Duodenal mucosa (tissue), 2 donors: Measurements from ENCODE around the gene LCN12.

Experiments used
- H3K27ac ChIP-seq: one replicate; pipeline ENCODE4 v1.7.0; 2013; ENCODE audit warnings: low read depth, low read length
- H3K27me3 ChIP-seq, 2 donors: one replicate each; pipeline ENCODE4 v1.7.0; 2013; ENCODE audit warnings: low read length in 2 of 2, control low read depth in 1 of 2; ENCODE audit not compliant: insufficient read depth in 2 of 2, control insufficient read depth in 1 of 2
- H3K36me3 ChIP-seq, 2 donors: one replicate each; pipeline ENCODE4 v1.7.0; 2013; ENCODE audit warnings: low read length in 2 of 2, control low read depth in 1 of 2; ENCODE audit not compliant: insufficient read depth in 2 of 2, control insufficient read depth in 1 of 2
- H3K4me1 ChIP-seq, 2 donors: one replicate each; pipeline ENCODE4 v1.7.0; 2013; ENCODE audit warnings: low read length in 2 of 2, control low read depth in 1 of 2; ENCODE audit not compliant: insufficient read depth in 2 of 2, control insufficient read depth in 1 of 2
- H3K4me3 ChIP-seq, 2 donors: one replicate each; pipeline ENCODE4 v1.7.0; 2013; ENCODE audit warnings: low read length in 2 of 2, low read depth in 1 of 2
- H3K9ac ChIP-seq, 2 donors: one replicate each; pipeline ENCODE4 v1.7.0; 2013; ENCODE audit warnings: low read length in 2 of 2, low read depth in 1 of 2
- H3K9me3 ChIP-seq, 2 donors: one replicate each; pipeline ENCODE4 v1.7.0; 2013; ENCODE audit warnings: low read length in 2 of 2, control low read depth in 1 of 2; ENCODE audit not compliant: control insufficient read depth in 1 of 2

Gene LCN12

DNA sequence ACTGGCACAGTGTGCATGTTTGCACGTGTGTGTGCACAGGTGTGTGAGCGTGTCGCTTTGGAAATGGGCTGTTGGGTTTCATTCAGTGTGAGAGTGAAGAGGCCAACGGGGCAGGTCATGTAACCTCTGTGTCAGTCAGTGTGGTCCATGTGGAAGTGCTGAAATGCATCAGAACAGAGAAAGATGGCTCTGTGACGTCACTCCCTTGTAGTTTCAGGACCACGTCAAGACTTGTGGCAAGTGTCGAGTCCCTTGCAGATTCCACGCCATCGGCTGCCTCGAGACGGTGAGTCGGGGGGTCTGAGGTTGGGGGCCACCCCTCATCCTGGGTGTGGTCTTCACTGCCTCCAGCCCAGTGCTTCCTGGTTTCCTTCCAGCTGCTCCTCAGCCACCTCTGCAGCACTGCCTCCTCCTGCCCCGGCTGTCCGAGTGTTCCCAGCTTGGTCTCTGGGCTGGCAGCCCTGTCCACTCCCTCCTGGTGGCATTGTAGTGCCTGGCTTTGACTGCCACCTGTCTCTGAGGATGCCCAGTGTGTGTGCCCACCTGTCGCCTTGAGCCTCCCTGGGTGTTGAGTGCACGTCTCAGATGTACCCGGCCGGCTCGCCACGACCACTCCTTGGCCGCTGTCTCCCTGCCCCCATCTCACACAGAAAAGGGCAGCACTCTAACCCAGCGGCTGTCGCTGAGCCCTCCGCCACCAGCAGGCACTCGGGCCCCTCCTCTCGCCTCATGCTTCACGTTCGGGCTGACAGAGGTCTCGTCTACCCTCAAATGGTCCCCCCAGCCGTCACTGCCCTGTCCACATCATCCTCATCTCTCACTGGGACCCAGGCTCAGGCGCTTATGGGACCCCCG lies 35.5 kb upstream of the LCN12 start:
- H3K27me3 ChIP-seq: no peaks in the 10 kb centered on the region
- peaks cover 40 to 61% of the 10 kb centered on the region in 2 donors for H3K36me3 ChIP-seq
- no peak overlapping the region for H3K4me3 ChIP-seq
- no peak overlapping the region for H3K9ac ChIP-seq
- H3K27ac ChIP-seq: no peak overlapping the region
- no peaks in the 10 kb centered on the region for H3K4me1 ChIP-seq
- no peaks in the 10 kb centered on the region for H3K9me3 ChIP-seq

DNA sequence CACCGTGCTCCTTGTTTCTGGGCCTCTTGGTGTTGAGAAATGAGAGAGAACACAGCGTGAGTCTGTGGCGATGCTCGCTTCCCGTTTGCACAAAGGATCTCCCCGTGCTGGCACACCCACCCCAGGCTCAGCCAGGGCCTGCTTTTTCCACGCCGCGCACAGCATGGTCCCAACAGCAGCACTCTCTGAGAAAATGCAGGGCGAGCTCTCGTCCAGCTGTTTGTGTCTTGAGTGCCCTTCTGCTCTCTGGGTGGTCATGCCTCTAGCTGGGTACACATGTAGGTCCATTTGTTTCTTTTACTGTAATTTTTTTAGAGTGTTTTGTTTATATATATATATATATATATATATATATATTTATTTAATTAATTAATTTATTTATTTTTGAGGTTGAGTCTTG lies 34.2 kb upstream of the LCN12 start:
- Histone ChIP-seq H3K4me3 (no peak overlapping the region), H3K4me1 (no peaks in the 10 kb centered on the region), H3K36me3 (peaks cover 40 to 72% of the 10 kb centered on the region in 2 donors), H3K9me3 (no peaks in the 10 kb centered on the region), H3K27ac (no peak overlapping the region), H3K9ac (no peak overlapping the region), H3K27me3 (no peaks in the 10 kb centered on the region)

DNA sequence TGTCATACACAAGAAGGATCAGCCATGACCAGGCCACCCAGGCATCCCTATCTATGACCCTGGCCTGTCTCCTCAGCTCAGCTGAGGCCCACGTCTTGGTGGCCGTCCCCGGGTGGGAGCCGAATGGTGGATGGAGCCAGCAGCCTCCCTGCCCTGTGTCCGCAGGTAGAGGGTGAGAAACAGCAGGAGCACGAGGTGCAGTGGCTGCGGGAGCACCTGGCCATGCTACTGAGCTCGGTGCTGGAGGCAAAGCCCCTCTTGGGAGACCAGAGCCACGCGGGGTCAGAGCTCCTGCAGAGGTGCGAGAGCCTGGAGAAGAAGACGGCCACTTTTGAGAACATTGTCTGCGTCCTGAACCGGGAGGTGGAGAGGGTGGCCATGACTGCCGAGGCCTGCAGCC lies 32.0 kb upstream of the LCN12 start:
- Histone ChIP-seq H3K27ac (no peak overlapping the region), H3K4me3 (no peak overlapping the region), H3K4me1 (no peaks in the 10 kb centered on the region), H3K27me3 (no peaks in the 10 kb centered on the region), H3K36me3 (peaks cover 43 to 74% of the 10 kb centered on the region in 2 donors), H3K9me3 (no peaks in the 10 kb centered on the region), H3K9ac (no peak overlapping the region)

DNA sequence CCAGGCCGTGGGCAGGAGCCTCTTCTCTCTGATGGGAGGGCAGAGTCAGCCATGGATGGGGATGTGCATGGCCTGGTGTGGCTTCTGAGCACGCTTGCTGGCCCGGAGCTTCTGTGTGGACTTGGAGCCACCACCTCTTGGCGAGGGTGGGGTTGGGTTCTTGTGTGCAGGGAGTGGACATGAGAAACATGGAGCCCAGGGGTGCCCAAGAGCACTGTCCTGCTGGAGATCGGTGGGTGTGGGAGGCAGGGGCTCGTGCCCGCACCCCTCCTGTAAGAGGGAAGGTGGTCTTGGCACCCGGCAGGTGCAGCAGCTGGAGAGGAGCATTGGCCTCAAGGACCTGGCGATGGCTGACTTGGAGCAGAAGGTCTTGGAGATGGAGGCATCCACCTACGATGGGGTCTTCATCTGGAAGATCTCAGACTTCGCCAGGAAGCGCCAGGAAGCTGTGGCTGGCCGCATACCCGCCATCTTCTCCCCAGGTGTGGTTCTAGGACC lies 31.3 kb upstream of the LCN12 start:
- Histone ChIP-seq H3K9me3 (no peaks in the 10 kb centered on the region), H3K27ac (no peak overlapping the region), H3K4me3 (no peak overlapping the region), H3K9ac (no peak overlapping the region), H3K4me1 (no peaks in the 10 kb centered on the region), H3K27me3 (no peaks in the 10 kb centered on the region), H3K36me3 (peaks cover 36 to 75% of the 10 kb centered on the region in 2 donors)

DNA sequence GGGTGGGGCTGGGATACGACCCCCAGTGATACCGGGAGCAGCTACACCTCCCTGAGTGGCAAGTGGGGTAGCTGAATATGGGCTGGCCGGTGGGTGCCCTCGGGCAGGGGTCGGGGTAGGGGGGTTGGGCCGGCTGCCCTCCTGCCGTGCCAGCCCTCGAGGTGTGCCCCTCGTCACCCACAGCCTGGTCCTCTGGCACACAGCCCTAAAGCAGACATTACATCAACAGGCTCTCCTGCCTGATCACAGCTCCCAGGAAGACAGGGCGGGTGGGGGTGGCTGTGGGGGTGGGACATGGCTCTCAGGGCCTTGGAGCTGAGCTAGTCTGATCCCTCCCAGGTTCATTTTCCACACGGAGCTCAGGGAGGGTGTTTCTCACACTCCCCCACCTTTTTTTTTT lies 30.8 kb upstream of the LCN12 start:
- Histone ChIP-seq H3K27ac (no peak overlapping the region), H3K4me3 (no peak overlapping the region), H3K27me3 (no peaks in the 10 kb centered on the region), H3K36me3 (peaks cover 31 to 75% of the 10 kb centered on the region in 2 donors), H3K9ac (no peak overlapping the region), H3K4me1 (no peaks in the 10 kb centered on the region), H3K9me3 (no peaks in the 10 kb centered on the region)

DNA sequence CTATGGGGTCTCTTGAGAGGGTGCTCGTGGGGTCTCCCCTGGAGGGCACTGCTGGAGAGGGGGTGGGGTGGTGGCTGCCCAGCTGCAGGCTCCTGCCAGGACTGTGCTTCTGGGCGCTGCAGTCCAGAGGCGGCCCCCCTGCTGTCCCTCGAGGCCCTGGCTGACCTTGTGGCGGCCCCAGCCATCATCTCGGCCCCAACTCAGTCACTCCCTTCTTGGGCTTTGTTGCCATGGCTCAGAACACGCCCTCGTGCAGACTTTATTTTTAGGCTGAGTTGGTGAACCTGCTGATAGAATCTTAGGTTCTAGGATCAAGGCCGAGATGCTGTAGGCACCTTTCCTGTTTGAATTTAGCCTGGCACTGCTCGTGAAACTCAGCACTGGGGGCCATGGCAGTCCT lies 30.4 kb upstream of the LCN12 start:
- Histone ChIP-seq H3K9ac (no peak overlapping the region), H3K9me3 (no peaks in the 10 kb centered on the region), H3K27me3 (no peaks in the 10 kb centered on the region), H3K36me3 (peaks cover 27 to 75% of the 10 kb centered on the region in 2 donors), H3K27ac (no peak overlapping the region), H3K4me1 (no peaks in the 10 kb centered on the region), H3K4me3 (no peak overlapping the region)

DNA sequence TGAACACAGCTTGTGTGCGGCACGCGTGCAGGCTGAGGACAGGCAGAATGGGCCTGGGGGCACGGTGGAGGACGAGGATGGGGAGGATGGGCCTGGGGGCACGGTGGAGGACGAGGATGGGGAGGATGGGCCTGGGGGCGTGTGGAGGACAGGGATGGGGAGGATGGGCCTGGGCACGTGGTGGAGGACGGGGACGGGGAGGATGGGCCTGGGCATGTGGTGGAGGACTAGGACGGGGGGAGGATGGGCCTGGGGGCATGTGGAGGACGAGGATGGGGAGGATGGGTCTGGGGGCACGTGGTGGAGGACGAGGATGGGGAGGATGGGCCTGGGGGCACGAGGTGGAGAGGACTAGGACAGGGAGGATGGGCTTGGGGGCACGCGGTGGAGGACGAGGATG lies 29.5 kb upstream of the LCN12 start:
- Histone ChIP-seq H3K9ac (no peak overlapping the region), H3K4me1 (no peaks in the 10 kb centered on the region), H3K27ac (no peak overlapping the region), H3K9me3 (no peaks in the 10 kb centered on the region), H3K27me3 (no peaks in the 10 kb centered on the region), H3K4me3 (no peak overlapping the region), H3K36me3 (peaks cover 19 to 75% of the 10 kb centered on the region in 2 donors)

DNA sequence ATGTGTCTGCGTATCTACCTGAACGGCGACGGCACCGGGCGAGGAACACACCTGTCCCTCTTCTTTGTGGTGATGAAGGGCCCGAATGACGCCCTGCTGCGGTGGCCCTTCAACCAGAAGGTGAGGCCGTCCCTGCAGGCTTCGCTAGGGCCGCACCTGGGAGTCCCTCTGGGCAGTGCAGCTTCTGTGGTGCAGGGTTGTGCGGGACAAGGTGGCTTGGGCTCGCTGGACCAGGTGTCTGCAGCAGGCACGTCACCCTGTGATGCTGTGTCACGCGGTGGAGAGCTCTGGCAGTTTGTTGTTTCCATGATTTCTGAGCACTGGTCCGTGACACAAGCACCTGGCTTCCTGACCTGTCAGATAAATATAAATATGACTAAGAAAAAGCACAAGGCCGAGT lies 28.2 kb upstream of the LCN12 start:
- no peak overlapping the region for H3K4me3 ChIP-seq
- no peak overlapping the region for H3K27ac ChIP-seq
- H3K27me3 ChIP-seq: no peaks in the 10 kb centered on the region
- no peak overlapping the region for H3K9ac ChIP-seq
- no peaks in the 10 kb centered on the region for H3K9me3 ChIP-seq
- peaks cover 15 to 81% of the 10 kb centered on the region in 2 donors for H3K36me3 ChIP-seq
- no peaks in the 10 kb centered on the region for H3K4me1 ChIP-seq

DNA sequence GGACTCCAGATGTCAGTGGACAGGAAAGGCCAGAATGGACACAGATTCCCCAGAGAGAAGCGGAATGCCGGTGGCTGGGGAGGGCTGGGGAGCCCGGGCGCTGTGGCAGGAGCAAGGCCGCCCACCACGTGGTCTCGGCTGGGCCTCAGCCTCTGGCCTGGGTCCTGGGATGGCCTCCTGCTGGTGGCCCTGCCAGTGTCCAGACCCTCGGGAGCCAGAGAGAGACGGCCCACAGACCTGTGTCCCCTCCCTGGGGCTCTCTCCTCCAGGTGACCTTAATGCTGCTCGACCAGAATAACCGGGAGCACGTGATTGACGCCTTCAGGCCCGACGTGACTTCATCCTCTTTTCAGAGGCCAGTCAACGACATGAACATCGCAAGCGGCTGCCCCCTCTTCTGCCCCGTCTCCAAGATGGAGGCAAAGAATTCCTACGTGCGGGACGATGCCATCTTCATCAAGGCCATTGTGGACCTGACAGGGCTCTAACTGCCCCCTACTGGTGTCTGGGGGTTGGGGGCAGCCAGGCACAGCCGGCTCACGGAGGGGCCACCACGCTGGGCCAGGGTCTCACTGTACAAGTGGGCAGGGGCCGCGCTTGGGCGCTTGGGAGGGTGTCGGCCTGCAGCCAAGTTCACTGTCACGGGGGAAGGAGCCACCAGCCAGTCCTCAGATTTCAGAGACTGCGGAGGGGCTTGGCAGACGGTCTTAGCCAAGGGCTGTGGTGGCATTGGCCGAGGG lies 26.5 kb upstream of the LCN12 start:
- H3K9me3 ChIP-seq: no peaks in the 10 kb centered on the region
- H3K4me1 ChIP-seq: no peaks in the 10 kb centered on the region
- H3K4me3 ChIP-seq: no peak overlapping the region
- H3K9ac ChIP-seq: no peak overlapping the region
- H3K27me3 ChIP-seq: no peaks in the 10 kb centered on the region
- H3K27ac ChIP-seq: no peak overlapping the region
- peaks cover 7 to 74% of the 10 kb centered on the region in 2 donors for H3K36me3 ChIP-seq

DNA sequence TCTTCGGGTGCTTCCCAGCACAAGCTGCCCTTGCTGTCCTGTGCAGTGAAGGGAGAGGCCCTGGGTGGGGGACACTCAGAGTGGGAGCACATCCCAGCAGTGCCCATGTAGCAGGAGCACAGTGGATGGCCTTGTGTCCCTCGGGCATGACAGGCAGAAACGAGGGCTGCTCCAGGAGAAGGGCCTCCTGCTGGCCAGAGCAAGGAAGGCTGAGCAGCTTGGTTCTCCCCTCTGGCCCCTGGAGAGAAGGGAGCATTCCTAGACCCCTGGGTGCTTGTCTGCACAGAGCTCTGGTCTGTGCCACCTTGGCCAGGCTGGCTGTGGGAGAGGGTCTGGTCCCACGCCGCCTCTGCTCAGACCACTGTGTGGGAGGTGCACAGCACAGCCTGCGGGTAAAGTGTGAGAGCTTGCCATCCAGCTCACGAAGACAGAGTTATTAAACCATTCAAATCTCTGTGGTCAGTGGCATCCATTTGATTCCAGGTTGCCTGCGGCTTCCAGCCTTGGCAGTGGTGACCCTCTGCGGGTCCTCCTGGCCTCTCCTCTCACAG lies 25.8 kb upstream of the LCN12 start:
- Histone ChIP-seq H3K36me3 (peaks cover 4 to 68% of the 10 kb centered on the region in 2 donors), H3K27ac (no peak overlapping the region), H3K9ac (no peak overlapping the region), H3K4me3 (no peak overlapping the region), H3K9me3 (no peaks in the 10 kb centered on the region), H3K4me1 (no peaks in the 10 kb centered on the region), H3K27me3 (no peaks in the 10 kb centered on the region)
